Gastrocnemius medialis (tissue), 4 donors: ENCODE measurements around the gene CRHBP.

Experiments used
- POLR2A ChIP-seq, 2 donors: fragments of 450-650 bp; IDR thresholded peaks; one replicate each; pipeline ENCODE4 v1.6.1; 2017; ENCODE audit warnings: antibody characterized with exemption in 2 of 2, mild to moderate bottlenecking in 2 of 2, moderate library complexity in 2 of 2
- TF ChIP-seq, protein P1 (sequence below), 5 experiments: fragments of 450-650 bp in 3 of 5; fragments of 200-600 bp in 2 of 5; sonication (generic) in 2 of 5; IDR thresholded peaks in 4 of 5; conservative IDR thresholded peaks in 1 of 5; 1 replicate in 4 of 5; 2 replicates in 1 of 5; pipeline ENCODE4 v1.5.1; 2016 to 2019; ENCODE audit warnings: antibody characterized with exemption in 5 of 5, mild to moderate bottlenecking in 3 of 5, moderate library complexity in 3 of 5

DNA sequence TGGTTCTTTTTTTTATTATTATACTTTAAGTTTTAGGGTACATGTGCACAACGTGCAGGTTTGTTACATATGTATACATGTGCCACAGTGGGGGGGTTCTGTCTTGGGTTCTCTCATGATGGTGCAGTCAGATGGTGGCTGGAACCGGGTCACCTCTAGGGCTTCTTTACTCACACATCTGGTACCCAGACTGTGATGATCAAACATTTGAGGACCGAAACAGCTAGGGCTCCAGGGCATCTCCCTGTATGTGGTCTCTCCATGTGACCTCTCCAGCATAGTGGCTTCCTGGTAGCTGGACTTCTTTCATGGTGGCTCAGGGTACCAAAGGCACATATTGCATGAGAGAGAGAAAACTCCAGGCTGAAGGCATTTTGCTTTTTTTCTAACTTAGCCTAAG, 9.8 kb upstream of the CRHBP start:
- TF ChIP-seq, protein P1, sequence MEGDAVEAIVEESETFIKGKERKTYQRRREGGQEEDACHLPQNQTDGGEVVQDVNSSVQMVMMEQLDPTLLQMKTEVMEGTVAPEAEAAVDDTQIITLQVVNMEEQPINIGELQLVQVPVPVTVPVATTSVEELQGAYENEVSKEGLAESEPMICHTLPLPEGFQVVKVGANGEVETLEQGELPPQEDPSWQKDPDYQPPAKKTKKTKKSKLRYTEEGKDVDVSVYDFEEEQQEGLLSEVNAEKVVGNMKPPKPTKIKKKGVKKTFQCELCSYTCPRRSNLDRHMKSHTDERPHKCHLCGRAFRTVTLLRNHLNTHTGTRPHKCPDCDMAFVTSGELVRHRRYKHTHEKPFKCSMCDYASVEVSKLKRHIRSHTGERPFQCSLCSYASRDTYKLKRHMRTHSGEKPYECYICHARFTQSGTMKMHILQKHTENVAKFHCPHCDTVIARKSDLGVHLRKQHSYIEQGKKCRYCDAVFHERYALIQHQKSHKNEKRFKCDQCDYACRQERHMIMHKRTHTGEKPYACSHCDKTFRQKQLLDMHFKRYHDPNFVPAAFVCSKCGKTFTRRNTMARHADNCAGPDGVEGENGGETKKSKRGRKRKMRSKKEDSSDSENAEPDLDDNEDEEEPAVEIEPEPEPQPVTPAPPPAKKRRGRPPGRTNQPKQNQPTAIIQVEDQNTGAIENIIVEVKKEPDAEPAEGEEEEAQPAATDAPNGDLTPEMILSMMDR (IDR thresholded peaks at IDR 0.05 in 4 of 5, conservative IDR thresholded peaks at IDR 0.05 in 1 of 5), result no peak
- TF ChIP-seq POLR2A (IDR thresholded peaks at IDR 0.05), result no peak
